WTC11 (cell line): Measurements from ENCODE around the gene ADGRB3.

Source experiments
- CBFB ChIP-seq: sonication (generic); formaldehyde crosslinking; IDR thresholded peaks from 2 replicates; pipeline ENCODE4 v1.8.1; 2022; ENCODE audit warnings: mild to moderate bottlenecking, low read depth, missing genetic modification reagents
- CTCF ChIP-seq: fragments of 200-600 bp; IDR thresholded peaks from 2 replicates; pipeline ENCODE4 v1.8.0; 2022; ENCODE audit warnings: antibody characterized with exemption
- NR3C1 ChIP-seq: sonication (generic); formaldehyde crosslinking; conservative IDR thresholded peaks from 2 replicates; pipeline ENCODE4 v1.8.1; 2023; ENCODE audit warnings: low read depth, mild to moderate bottlenecking, missing genetic modification reagents
- TEAD4 ChIP-seq: sonication (generic); formaldehyde crosslinking; IDR thresholded peaks from 2 replicates; pipeline ENCODE4 v1.8.0; 2022; ENCODE audit warnings: mild to moderate bottlenecking, missing genetic modification reagents

DNA sequence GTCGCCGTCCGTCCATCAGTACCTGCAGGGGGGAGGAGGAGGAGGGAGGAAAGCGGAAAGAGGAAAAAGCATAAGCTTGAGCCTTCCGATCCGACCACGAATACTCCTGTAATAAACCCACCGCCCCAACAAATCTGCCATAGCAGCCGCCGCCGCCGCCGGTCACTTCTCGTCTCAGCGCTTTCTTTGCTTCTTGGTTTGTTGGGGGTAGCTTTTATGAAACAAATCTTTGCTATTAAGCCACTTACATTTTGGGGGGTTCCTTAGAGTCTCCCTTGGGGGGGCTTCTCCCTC, 277 bp downstream of the ADGRB3 start:
- TF ChIP-seq NR3C1 (CRISPR knock-in tag) (no peak), CTCF (no peak), CBFB (no peak), TEAD4 (CRISPR knock-in tag) (no peak)
